ENCODE results near the gene GAS1.

GAS1 gene

DNA sequence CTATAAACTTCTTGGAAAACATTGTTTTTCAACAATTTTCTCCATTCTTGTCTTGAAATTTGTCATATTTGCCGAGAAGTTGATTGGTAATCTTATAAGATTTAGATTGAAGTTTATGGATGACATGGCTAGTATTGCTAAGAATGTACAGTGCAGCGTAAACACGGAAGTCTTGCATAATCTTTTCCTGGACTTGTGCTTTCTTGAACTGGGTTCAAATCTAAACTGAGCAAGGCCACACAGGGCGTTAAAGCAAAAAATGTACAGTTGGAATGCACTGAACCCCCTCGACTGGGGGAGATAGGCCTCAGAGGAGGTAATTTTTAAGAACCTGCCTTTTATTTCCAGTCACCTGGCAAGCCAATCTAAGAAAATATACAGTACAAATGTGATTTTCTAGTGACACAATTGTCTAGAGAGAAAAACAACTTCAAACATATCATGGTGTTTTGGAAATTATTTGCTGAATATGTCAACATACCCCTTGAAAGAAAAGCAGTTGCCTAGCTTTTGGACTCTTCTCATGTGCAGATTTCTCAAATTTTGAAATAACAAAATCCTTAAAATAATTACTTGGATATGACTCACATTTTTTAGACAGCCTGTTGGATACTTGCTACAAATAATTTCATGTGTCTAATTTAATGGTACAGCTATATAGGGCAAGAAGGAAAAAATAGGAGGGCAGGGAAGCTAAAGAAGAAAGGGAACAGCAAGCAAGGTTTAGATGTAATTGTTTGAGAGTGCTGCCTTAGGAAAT is 18.5 kb upstream of the GAS1 start:
- peaks cover 0 to 10% of the 10 kb centered on the region in 2 donors for H3K27me3 ChIP-seq (ENCODE audit: control insufficient read depth in 1 of 2, insufficient read depth in 2 of 2, low read length in 2 of 2)
- no peak overlapping the region for H3K27ac ChIP-seq (ENCODE audit: low read depth, low read length)
- H3K4me1 ChIP-seq (ENCODE audit: control insufficient read depth in 1 of 2, insufficient read depth in 2 of 2, low read length in 2 of 2), result peaks cover 4 to 9% of the 10 kb centered on the region in 2 donors
- H3K9me3 ChIP-seq (ENCODE audit: control insufficient read depth in 1 of 2, low read length in 2 of 2), result no peaks in the 10 kb centered on the region
- no peak overlapping the region for H3K9ac ChIP-seq (ENCODE audit: low read depth in 1 of 2, low read length in 2 of 2)
- no peaks in the 10 kb centered on the region for H3K36me3 ChIP-seq (ENCODE audit: control insufficient read depth in 1 of 2, insufficient read depth in 2 of 2, low read length in 2 of 2)
- no peak overlapping the region for H3K4me3 ChIP-seq (ENCODE audit: low read depth in 1 of 2, low read length in 2 of 2)

DNA sequence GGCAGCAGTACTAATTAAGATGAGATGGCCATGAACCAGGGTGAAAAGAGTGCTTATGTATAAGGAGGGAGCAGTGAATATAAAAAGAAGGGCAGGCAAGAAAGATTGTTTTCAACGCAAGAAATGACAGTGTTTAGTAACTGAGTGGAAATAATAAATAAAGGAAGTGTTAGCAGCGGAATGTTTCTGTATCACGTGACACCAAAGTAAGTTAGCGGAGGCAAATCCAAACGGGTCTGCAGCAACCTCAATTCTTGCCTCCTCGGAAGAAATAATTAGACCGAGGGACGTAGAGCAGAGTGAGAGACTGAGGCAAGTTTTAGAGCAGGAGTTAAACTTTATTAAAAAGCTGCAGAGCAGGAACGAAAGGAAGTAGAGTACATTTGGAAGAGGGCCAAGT is 15.4 kb upstream of the GAS1 start:
- Histone ChIP-seq H3K36me3 (ENCODE audit: control insufficient read depth in 1 of 2, insufficient read depth in 2 of 2, low read length in 2 of 2) (no peaks in the 10 kb centered on the region), H3K9me3 (ENCODE audit: control insufficient read depth in 1 of 2, low read length in 2 of 2) (no peaks in the 10 kb centered on the region), H3K4me3 (ENCODE audit: low read depth in 1 of 2, low read length in 2 of 2) (peak overlapping the region in 1 of 2 donors; percentile 63), H3K9ac (ENCODE audit: low read depth in 1 of 2, low read length in 2 of 2) (no peak overlapping the region), H3K27me3 (ENCODE audit: control insufficient read depth in 1 of 2, insufficient read depth in 2 of 2, low read length in 2 of 2) (peaks cover 5 to 10% of the 10 kb centered on the region in 2 donors), H3K4me1 (ENCODE audit: control insufficient read depth in 1 of 2, insufficient read depth in 2 of 2, low read length in 2 of 2) (peaks cover 4 to 9% of the 10 kb centered on the region in 2 donors), H3K27ac (ENCODE audit: low read depth, low read length) (no peak overlapping the region)

DNA sequence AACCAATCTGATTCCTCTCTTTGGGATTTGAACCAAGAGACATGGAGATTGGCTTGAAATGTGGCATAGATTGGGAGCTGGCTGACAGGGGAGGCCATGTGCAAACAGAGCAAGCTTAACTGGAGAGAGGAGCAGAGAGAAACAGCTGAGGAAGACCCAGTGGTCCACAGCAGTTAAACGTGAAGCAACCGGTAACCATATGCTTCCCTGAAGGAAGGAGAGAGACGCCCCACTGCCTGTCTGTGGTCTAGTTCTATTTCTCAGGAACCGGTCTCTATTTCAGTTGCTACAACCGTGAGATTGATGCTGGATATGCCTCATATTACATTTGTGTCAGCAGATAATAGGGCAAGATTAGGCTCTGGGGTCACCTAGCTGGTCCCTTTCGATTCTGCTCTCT is 13.6 kb upstream of the GAS1 start:
- Histone ChIP-seq H3K9ac (ENCODE audit: low read depth in 1 of 2, low read length in 2 of 2) (no peak overlapping the region), H3K27ac (ENCODE audit: low read depth, low read length) (no peak overlapping the region), H3K4me3 (ENCODE audit: low read depth in 1 of 2, low read length in 2 of 2) (no peak overlapping the region)

DNA sequence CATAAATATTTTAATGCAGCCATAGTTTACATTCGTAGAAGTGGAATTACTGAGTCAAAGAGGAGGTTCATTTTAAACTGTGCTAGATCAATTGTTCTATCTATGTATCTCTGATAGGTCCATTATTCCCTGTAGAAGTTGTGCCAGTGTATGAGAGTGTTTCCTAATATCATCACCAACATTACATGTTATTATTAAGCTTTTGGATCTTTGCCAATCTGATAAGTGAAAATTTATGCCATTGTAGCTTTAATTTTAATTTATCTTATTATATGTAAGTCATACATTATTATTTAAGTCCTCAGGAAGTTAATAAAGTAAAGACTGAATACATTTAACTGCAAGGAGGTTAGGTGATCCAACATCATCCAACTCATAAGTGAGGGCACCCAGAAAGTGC is 10.9 kb upstream of the GAS1 start:
- no peaks in the 10 kb centered on the region for H3K36me3 ChIP-seq (ENCODE audit: control insufficient read depth in 1 of 2, insufficient read depth in 2 of 2, low read length in 2 of 2)
- H3K27me3 ChIP-seq (ENCODE audit: control insufficient read depth in 1 of 2, insufficient read depth in 2 of 2, low read length in 2 of 2), result peaks cover 6 to 10% of the 10 kb centered on the region in 2 donors
- H3K27ac ChIP-seq (ENCODE audit: low read depth, low read length), result no peak overlapping the region
- H3K4me1 ChIP-seq (ENCODE audit: control insufficient read depth in 1 of 2, insufficient read depth in 2 of 2, low read length in 2 of 2), result peaks cover 4 to 8% of the 10 kb centered on the region in 2 donors
- no peak overlapping the region for H3K9ac ChIP-seq (ENCODE audit: low read depth in 1 of 2, low read length in 2 of 2)
- H3K4me3 ChIP-seq (ENCODE audit: low read depth in 1 of 2, low read length in 2 of 2), result no peak overlapping the region
- no peaks in the 10 kb centered on the region for H3K9me3 ChIP-seq (ENCODE audit: control insufficient read depth in 1 of 2, low read length in 2 of 2)

More for the DNA sequence above, 13.6 kb upstream of the GAS1 start:
- H3K36me3 ChIP-seq (ENCODE audit: control insufficient read depth in 1 of 2, insufficient read depth in 2 of 2, low read length in 2 of 2), result no peaks in the 10 kb centered on the region
- H3K4me1 ChIP-seq (ENCODE audit: control insufficient read depth in 1 of 2, insufficient read depth in 2 of 2, low read length in 2 of 2), result peaks cover 4 to 9% of the 10 kb centered on the region in 2 donors
- H3K27me3 ChIP-seq (ENCODE audit: control insufficient read depth in 1 of 2, insufficient read depth in 2 of 2, low read length in 2 of 2), result peaks cover 5 to 10% of the 10 kb centered on the region in 2 donors
- H3K9me3 ChIP-seq (ENCODE audit: control insufficient read depth in 1 of 2, low read length in 2 of 2), result no peaks in the 10 kb centered on the region

DNA sequence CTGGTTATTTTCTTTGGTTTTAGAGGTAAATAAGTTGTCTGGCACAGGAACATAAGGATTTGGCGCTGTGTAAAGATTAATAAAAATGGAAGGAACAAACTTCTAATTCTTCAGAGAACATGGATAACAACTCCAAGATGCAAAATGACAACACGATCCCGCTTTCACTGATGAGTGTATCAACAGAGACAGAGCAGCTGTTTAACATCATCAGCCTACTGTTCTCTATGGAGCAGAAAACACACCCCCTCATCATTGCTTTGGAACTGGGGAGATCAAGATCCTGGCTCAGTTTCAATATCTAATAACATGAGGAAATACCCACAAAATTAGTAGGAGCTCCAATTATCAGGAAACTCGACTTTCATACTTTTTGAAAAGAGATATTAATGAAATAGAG is 8.3 kb upstream of the GAS1 start:
- Histone ChIP-seq H3K27ac (ENCODE audit: low read depth, low read length) (no peak overlapping the region), H3K27me3 (ENCODE audit: control insufficient read depth in 1 of 2, insufficient read depth in 2 of 2, low read length in 2 of 2) (peaks cover 0 to 6% of the 10 kb centered on the region in 2 donors), H3K36me3 (ENCODE audit: control insufficient read depth in 1 of 2, insufficient read depth in 2 of 2, low read length in 2 of 2) (no peaks in the 10 kb centered on the region), H3K9me3 (ENCODE audit: control insufficient read depth in 1 of 2, low read length in 2 of 2) (peaks cover 0 to 2% of the 10 kb centered on the region in 2 donors), H3K4me3 (ENCODE audit: low read depth in 1 of 2, low read length in 2 of 2) (no peak overlapping the region), H3K4me1 (ENCODE audit: control insufficient read depth in 1 of 2, insufficient read depth in 2 of 2, low read length in 2 of 2) (no peaks in the 10 kb centered on the region), H3K9ac (ENCODE audit: low read depth in 1 of 2, low read length in 2 of 2) (no peak overlapping the region)

DNA sequence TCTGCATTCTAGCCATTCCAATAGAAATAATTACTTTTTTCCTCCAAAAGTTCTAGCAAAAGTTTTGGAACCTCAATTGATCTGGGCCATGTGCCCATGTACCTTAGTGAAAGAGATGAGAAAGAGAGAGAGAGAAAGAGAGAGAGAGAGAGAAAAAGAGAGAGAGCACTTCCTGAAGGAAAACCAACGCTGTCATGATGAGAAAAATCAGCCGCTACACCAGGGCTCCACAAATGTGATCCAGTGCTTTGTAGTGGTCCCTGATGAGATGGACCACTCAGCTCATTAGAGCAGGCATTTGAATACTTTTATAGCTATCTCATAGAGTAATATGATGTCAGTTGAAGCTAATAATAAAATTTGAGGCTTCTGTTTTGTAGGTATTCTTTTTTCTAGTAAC is 7.7 kb upstream of the GAS1 start:
- H3K27ac ChIP-seq (ENCODE audit: low read depth, low read length), result no peak overlapping the region
- H3K27me3 ChIP-seq (ENCODE audit: control insufficient read depth in 1 of 2, insufficient read depth in 2 of 2, low read length in 2 of 2), result peaks cover 0 to 3% of the 10 kb centered on the region in 2 donors
- H3K4me1 ChIP-seq (ENCODE audit: control insufficient read depth in 1 of 2, insufficient read depth in 2 of 2, low read length in 2 of 2), result no peaks in the 10 kb centered on the region
- no peak overlapping the region for H3K4me3 ChIP-seq (ENCODE audit: low read depth in 1 of 2, low read length in 2 of 2)
- no peak overlapping the region for H3K9ac ChIP-seq (ENCODE audit: low read depth in 1 of 2, low read length in 2 of 2)
- peaks cover 0 to 2% of the 10 kb centered on the region in 2 donors for H3K9me3 ChIP-seq (ENCODE audit: control insufficient read depth in 1 of 2, low read length in 2 of 2)
- no peaks in the 10 kb centered on the region for H3K36me3 ChIP-seq (ENCODE audit: control insufficient read depth in 1 of 2, insufficient read depth in 2 of 2, low read length in 2 of 2)

DNA sequence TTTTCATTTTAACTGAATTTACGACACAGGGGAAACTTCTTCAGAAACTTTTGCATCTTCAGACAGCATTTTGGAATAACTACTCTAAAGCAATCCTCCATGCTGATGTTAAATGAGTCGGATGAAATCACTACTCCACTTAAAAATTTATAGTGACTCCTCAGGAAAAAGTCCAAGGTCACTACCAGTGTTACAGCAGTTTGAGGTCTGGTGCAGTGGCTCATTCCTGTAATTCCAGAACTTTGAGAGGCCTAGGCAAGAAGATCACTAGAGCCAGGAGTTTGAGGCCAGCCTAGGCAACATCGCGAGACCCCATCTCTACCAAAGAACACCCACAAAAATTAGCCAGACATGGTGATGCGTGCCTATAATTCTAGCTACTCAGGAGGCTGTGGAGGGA is 5.9 kb upstream of the GAS1 start:
- H3K4me1 ChIP-seq (ENCODE audit: control insufficient read depth in 1 of 2, insufficient read depth in 2 of 2, low read length in 2 of 2), result peaks cover 0 to 9% of the 10 kb centered on the region in 2 donors
- H3K27ac ChIP-seq (ENCODE audit: low read depth, low read length), result no peak overlapping the region
- no peak overlapping the region for H3K9ac ChIP-seq (ENCODE audit: low read depth in 1 of 2, low read length in 2 of 2)
- H3K27me3 ChIP-seq (ENCODE audit: control insufficient read depth in 1 of 2, insufficient read depth in 2 of 2, low read length in 2 of 2), result peaks cover 0 to 2% of the 10 kb centered on the region in 2 donors
- H3K9me3 ChIP-seq (ENCODE audit: control insufficient read depth in 1 of 2, low read length in 2 of 2), result peaks cover 0 to 2% of the 10 kb centered on the region in 2 donors
- H3K4me3 ChIP-seq (ENCODE audit: low read depth in 1 of 2, low read length in 2 of 2), result no peak overlapping the region
- no peaks in the 10 kb centered on the region for H3K36me3 ChIP-seq (ENCODE audit: control insufficient read depth in 1 of 2, insufficient read depth in 2 of 2, low read length in 2 of 2)

DNA sequence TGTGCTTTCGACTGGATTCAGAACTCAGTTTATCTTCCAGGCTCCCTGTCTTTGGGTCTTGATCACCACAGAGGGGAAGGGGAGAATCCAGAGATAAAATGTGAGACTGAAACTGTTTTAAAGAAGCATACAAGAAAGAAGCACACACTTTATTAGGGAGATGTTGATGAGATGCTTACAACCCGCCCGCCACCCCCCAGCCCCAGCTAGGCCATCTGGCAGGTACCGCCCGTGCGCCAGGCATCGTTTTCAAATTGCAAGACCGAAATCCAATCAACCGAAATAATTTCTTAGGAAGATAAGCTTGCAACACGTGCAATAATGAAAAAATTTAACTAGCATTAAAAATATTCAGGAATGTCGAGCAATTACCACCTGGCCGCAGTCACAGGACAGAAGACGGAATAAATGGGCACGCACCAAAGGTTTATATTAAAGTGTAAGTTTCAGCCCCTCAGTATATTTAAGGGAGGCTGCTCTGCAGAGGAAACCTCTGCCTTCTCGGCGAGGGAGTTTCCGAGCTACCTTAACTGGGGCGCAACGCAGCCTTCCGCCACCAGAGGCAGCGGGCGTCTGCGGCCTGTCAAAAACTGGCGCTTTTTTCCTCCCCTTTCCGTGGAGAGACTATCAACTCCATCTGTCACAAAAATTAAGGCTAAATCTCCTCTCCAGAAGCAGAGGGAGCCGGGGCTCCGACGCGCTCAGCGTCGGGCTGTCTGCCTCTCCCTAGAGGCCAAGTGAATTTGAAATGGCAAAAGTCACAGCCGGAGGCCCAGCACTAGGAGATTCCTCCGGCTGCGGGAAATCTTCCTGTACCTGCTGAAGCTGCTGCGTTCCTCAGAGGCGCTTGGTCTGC is 996 bp upstream of the GAS1 start:
- H3K4me3 ChIP-seq (ENCODE audit: low read depth in 1 of 2, low read length in 2 of 2), result peak overlapping the region; percentile 69 to 87
- peaks cover 0 to 19% of the 10 kb centered on the region in 2 donors for H3K27me3 ChIP-seq (ENCODE audit: control insufficient read depth in 1 of 2, insufficient read depth in 2 of 2, low read length in 2 of 2)
- H3K4me1 ChIP-seq (ENCODE audit: control insufficient read depth in 1 of 2, insufficient read depth in 2 of 2, low read length in 2 of 2), result peaks cover 8 to 25% of the 10 kb centered on the region in 2 donors
- H3K36me3 ChIP-seq (ENCODE audit: control insufficient read depth in 1 of 2, insufficient read depth in 2 of 2, low read length in 2 of 2), result no peaks in the 10 kb centered on the region
- peaks cover 0 to 2% of the 10 kb centered on the region in 2 donors for H3K9me3 ChIP-seq (ENCODE audit: control insufficient read depth in 1 of 2, low read length in 2 of 2)
- peak overlapping the region in 1 of 2 donors; percentile 49 for H3K9ac ChIP-seq (ENCODE audit: low read depth in 1 of 2, low read length in 2 of 2)
- no peak overlapping the region for H3K27ac ChIP-seq (ENCODE audit: low read depth, low read length)

DNA sequence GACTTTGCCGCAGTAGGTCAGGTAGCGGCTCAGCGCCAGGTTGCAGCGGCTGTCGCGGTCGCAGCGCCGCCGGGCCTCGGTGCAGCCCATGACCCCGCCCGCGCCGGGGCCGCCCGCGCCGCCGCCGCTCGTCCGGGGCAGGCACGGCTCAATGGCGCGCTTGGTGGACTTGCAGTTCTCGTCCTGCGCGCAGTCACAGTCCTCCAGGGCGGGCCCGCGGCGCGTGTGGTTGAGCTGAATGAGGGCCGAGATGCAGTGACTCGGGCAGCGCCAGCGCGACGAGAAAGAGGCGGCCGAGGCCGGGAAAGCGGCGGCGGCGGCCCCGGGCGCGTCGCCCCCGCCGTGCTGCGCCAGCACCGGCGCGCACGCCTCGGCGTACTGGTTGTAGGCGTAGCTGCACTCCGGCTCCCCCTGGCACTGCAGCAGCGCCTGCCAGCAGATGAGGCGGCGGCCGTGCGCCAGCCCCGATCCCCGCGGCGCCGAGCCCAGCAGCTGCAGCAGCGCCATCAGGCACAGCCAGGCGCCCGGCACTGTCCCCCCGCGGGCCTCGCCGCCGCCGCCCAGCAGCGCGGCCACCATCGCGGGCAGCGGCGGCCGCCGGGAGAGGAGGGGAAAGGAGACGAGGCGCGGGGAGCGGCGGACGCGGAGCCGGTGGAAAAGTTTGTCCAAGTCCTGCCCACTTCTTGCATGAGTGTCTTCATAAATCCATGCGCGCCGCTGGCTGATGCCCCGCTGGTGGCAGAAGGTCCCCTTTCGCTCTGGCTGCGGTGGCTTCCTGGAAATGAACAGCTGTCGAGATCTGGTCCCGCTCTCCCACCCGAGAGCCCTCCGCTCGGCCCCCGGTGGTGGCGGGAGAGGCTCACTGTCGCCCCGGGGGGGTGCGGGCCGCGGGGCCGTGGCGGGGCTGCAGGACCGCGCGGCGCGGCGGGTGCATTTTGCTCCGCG is 833 bp downstream of the GAS1 start:
- H3K4me3 ChIP-seq (ENCODE audit: low read depth in 1 of 2, low read length in 2 of 2), result peak overlapping the region; percentile 68 to 87
- no peaks in the 10 kb centered on the region for H3K36me3 ChIP-seq (ENCODE audit: control insufficient read depth in 1 of 2, insufficient read depth in 2 of 2, low read length in 2 of 2)
- H3K27ac ChIP-seq (ENCODE audit: low read depth, low read length), result peak overlapping the region; percentile 66
- peak overlapping the region in 1 of 2 donors; percentile 68 for H3K9ac ChIP-seq (ENCODE audit: low read depth in 1 of 2, low read length in 2 of 2)
- H3K27me3 ChIP-seq (ENCODE audit: control insufficient read depth in 1 of 2, insufficient read depth in 2 of 2, low read length in 2 of 2), result peaks cover 4 to 29% of the 10 kb centered on the region in 2 donors
- peaks cover 8 to 30% of the 10 kb centered on the region in 2 donors for H3K4me1 ChIP-seq (ENCODE audit: control insufficient read depth in 1 of 2, insufficient read depth in 2 of 2, low read length in 2 of 2)
- peaks cover 0 to 2% of the 10 kb centered on the region in 2 donors for H3K9me3 ChIP-seq (ENCODE audit: control insufficient read depth in 1 of 2, low read length in 2 of 2)
